CD14-positive monocyte (primary cell): ENCODE results near the gene CACUL1. TPM values are rescaled to one million over a fixed set of nuclear protein-coding genes. Genes with fewer than 3 reads are reported as not detected.

Experiments used
- DNase-seq, 3 donors: peaks; one replicate each; pipeline ENCODE4 v3.0.0-alpha.2; 2011 to 2022
- H2AFZ ChIP-seq: 2 replicates; pipeline ENCODE4 v1.6.0; 2012; ENCODE audit warnings: mild to moderate bottlenecking, low read depth, low read length, inconsistent platforms; ENCODE audit not compliant: insufficient read depth, poor library complexity, severe bottlenecking
- H3K27ac ChIP-seq, 2 donors: 1 replicate in 1 of 2; 2 replicates in 1 of 2; pipeline ENCODE4 v1.5.1; 2012 to 2013; ENCODE audit warnings: low read length in 2 of 2, control low read depth in 1 of 2, inconsistent platforms in 1 of 2, low read depth in 1 of 2, mild to moderate bottlenecking in 1 of 2
- H3K27me3 ChIP-seq, 2 donors: one replicate each; pipeline versions ENCODE4 v1.6.0 to v1.6.1; 2011 to 2013; ENCODE audit warnings: low read length in 2 of 2; ENCODE audit not compliant: control insufficient read depth in 2 of 2, insufficient read depth in 2 of 2
- H3K36me3 ChIP-seq, 2 donors: replicated peaks in 1 of 2; 1 replicate in 1 of 2; 2 replicates in 1 of 2; pipeline versions ENCODE4 v1.5.1 to v1.6.1; 2012 to 2013; ENCODE audit warnings: low read length in 2 of 2, control low read depth in 1 of 2, inconsistent platforms in 1 of 2, mild to moderate bottlenecking in 1 of 2; ENCODE audit not compliant: insufficient read depth in 2 of 2, control insufficient read depth in 1 of 2
- H3K4me1 ChIP-seq, 2 donors: 1 replicate in 1 of 2; 2 replicates in 1 of 2; pipeline versions ENCODE4 v1.5.1 to v1.6.1; 2012 to 2013; ENCODE audit warnings: low read length in 2 of 2, control low read depth in 1 of 2, inconsistent platforms in 1 of 2, mild to moderate bottlenecking in 1 of 2, moderate library complexity in 1 of 2; ENCODE audit not compliant: insufficient read depth in 2 of 2, control insufficient read depth in 1 of 2
- H3K4me2 ChIP-seq: replicated peaks from 2 replicates; pipeline ENCODE3; 2012; ENCODE audit warnings: low read length, moderate library complexity, mild to moderate bottlenecking; ENCODE audit not compliant: poor library complexity, severe bottlenecking; ENCODE audit errors: extremely low read depth
- H3K4me3 ChIP-seq, 3 experiments: fragments of 200-600 bp in 1 of 3; sonication (generic) in 1 of 3; replicated peaks in 1 of 3; 1 replicate in 2 of 3; 2 replicates in 1 of 3; pipeline ENCODE4 v1.5.1; 2011 to 2013; ENCODE audit warnings: low read length in 3 of 3, mild to moderate bottlenecking in 3 of 3, control low read depth in 2 of 3, low read depth in 2 of 3, inconsistent platforms in 1 of 3, moderate library complexity in 1 of 3
- H3K79me2 ChIP-seq: 2 replicates; pipeline ENCODE4 v1.6.0; 2012; ENCODE audit warnings: mild to moderate bottlenecking, control low read depth, inconsistent platforms, low read length, moderate library complexity; ENCODE audit not compliant: insufficient read depth
- H3K9ac ChIP-seq: 2 replicates; pipeline ENCODE4 v1.6.0; 2017; ENCODE audit warnings: low read length, mild to moderate bottlenecking; ENCODE audit not compliant: insufficient read depth, poor library complexity, severe bottlenecking
- H3K9me3 ChIP-seq, 2 donors: replicated peaks in 1 of 2; 1 replicate in 1 of 2; 2 replicates in 1 of 2; pipeline versions ENCODE4 v1.5.1 to v1.6.1; 2012 to 2013; ENCODE audit warnings: low read length in 2 of 2, control low read depth in 1 of 2; ENCODE audit not compliant: control insufficient read depth in 1 of 2, insufficient read depth in 1 of 2
- H4K20me1 ChIP-seq: 2 replicates; pipeline ENCODE4 v1.6.0; 2012; ENCODE audit warnings: mild to moderate bottlenecking, low read length, control low read depth, moderate library complexity; ENCODE audit not compliant: insufficient read depth
- H3K27ac Mint-ChIP-seq, 7 donors: one replicate each; pipeline ENCODE4 v1.8.0; 2020; ENCODE audit warnings: mild to moderate bottlenecking in 7 of 7, mixed read lengths in 7 of 7, moderate library complexity in 6 of 7, inconsistent platforms in 2 of 7
- H3K27me3 Mint-ChIP-seq, 3 donors: one replicate each; pipeline ENCODE4 v1.8.0; 2021 to 2022; ENCODE audit warnings: low read depth in 3 of 3, mild to moderate bottlenecking in 3 of 3, mixed read lengths in 3 of 3, moderate library complexity in 3 of 3, inconsistent platforms in 1 of 3
- H3K36me3 Mint-ChIP-seq, 2 donors: one replicate each; pipeline ENCODE4 v1.8.0; 2020; ENCODE audit warnings: mixed read lengths in 2 of 2, inconsistent platforms in 1 of 2, mild to moderate bottlenecking in 1 of 2
- H3K4me1 Mint-ChIP-seq: one replicate; pipeline ENCODE4 v1.8.0; 2020; ENCODE audit warnings: mild to moderate bottlenecking, mixed read lengths
- H3K4me3 Mint-ChIP-seq, 2 donors: one replicate each; pipeline ENCODE4 v1.8.0; 2020; ENCODE audit warnings: mild to moderate bottlenecking in 2 of 2, mixed read lengths in 2 of 2, moderate library complexity in 1 of 2
- H3K9me3 Mint-ChIP-seq, 7 donors: one replicate each; pipeline ENCODE4 v1.8.0; 2020 to 2022; ENCODE audit warnings: mixed read lengths in 7 of 7, mild to moderate bottlenecking in 6 of 7, moderate library complexity in 6 of 7, inconsistent platforms in 2 of 7
- WGBS: methylation state at CpG from one replicate; pipeline ENCODE4 v1.1.5; 2013; ENCODE audit warnings: missing lambda C conversion rate; ENCODE audit not compliant: insufficient coverage; 5-methylcytosine and 5-hydroxymethylcytosine counted together
- intact Hi-C, 2 donors: fragments of 100-400 bp; cut with micrococcal nuclease; formaldehyde crosslinking; loops; one replicate each; pipeline versions ENCODE4 v1.15.0 to v1.15.1; 2023
- polyA plus RNA-seq, 3 donors: library from polyadenylated mRNA; depleted of rRNA in 1 of 3; unstranded in 2 of 3; stranded (reverse) in 1 of 3; fragments of 300-500 nt in 2 of 3; fragments of >200 nt in 1 of 3; fragmentation: Illumina TruSeq in 2 of 3; gene quantifications; 1 replicate in 2 of 3; 2 replicates in 1 of 3; pipeline ENCODE4 v1.2.3, GENCODE V29; 2012 to 2021
- TF ChIP-seq, protein P1 (sequence below): fragments of 200-600 bp; IDR thresholded peaks from one replicate; pipeline ENCODE4 v1.8.0; 2022; ENCODE audit warnings: antibody characterized with exemption, mild to moderate bottlenecking

The CACUL1 gene
- polyA plus RNA-seq, 3 donors, result 18.1 to 50.8 (median 38.8) TPM

DNA sequence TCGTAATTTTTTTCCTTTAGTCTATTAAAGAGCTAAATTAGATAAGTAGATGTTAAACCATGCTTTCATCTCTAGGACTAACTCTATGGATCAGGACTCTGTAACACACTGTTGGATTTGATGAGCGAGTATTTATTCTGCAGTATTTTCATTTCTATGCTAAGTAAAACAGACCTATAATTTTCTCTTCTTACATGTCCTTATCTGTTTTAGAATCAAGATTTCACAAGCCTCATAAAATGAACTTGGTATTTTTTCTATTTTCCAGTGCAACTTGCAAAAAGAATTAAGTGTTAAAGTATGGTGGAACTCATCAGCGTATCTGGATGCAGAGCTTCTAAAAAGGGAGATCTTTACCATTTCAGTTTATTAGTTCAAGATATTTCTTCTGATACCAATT, 2.4 kb downstream of the CACUL1 start:
- H4K20me1 ChIP-seq, result peaks cover 65% of the 10 kb centered on the region
- H3K36me3 Mint-ChIP-seq, result peaks cover 18 to 21% of the 10 kb centered on the region in 2 donors
- no peak overlapping the region for H3K27ac ChIP-seq
- no peaks in the 10 kb centered on the region for H3K9me3 ChIP-seq
- H3K79me2 ChIP-seq, result peaks cover 75% of the 10 kb centered on the region
- peaks cover 7 to 17% (median 13%) of the 10 kb centered on the region in 3 donors for H3K27me3 Mint-ChIP-seq
- TF ChIP-seq, protein P1, sequence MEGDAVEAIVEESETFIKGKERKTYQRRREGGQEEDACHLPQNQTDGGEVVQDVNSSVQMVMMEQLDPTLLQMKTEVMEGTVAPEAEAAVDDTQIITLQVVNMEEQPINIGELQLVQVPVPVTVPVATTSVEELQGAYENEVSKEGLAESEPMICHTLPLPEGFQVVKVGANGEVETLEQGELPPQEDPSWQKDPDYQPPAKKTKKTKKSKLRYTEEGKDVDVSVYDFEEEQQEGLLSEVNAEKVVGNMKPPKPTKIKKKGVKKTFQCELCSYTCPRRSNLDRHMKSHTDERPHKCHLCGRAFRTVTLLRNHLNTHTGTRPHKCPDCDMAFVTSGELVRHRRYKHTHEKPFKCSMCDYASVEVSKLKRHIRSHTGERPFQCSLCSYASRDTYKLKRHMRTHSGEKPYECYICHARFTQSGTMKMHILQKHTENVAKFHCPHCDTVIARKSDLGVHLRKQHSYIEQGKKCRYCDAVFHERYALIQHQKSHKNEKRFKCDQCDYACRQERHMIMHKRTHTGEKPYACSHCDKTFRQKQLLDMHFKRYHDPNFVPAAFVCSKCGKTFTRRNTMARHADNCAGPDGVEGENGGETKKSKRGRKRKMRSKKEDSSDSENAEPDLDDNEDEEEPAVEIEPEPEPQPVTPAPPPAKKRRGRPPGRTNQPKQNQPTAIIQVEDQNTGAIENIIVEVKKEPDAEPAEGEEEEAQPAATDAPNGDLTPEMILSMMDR, result no peak
- peaks cover 44% of the 10 kb centered on the region for H3K4me1 Mint-ChIP-seq
- peak overlapping the region; percentile 95 for H3K4me2 ChIP-seq
- peaks cover 0 to 10% of the 10 kb centered on the region in 2 donors for H3K36me3 ChIP-seq
- peak overlapping the region in 1 of 2 donors; percentile 99 for H3K4me3 Mint-ChIP-seq
- no CpG with 5 or more reads among the region's 3 CpGs for WGBS
- H3K9me3 Mint-ChIP-seq, result no peaks in the 10 kb centered on the region
- H2AFZ ChIP-seq, result no peak overlapping the region
- DNase-seq, result no peak
- H3K27ac Mint-ChIP-seq, result no peak overlapping the region
- peaks cover 19 to 33% of the 10 kb centered on the region in 2 donors for H3K4me1 ChIP-seq
- peak overlapping the region in 1 of 3 experiments; percentile 89 for H3K4me3 ChIP-seq
- H3K9ac ChIP-seq, result no peak overlapping the region
- intact Hi-C loops, result loop anchor here (5.0 to 10.0 kb wide), 5 partner anchors 40 to 1378 kb away; partner anchors contain the start of genes GRK5 (in 1 of the 2) and PDZD8 (in 1 of the 2)
- H3K27me3 ChIP-seq, result peaks cover 2 to 11% of the 10 kb centered on the region in 2 donors

DNA sequence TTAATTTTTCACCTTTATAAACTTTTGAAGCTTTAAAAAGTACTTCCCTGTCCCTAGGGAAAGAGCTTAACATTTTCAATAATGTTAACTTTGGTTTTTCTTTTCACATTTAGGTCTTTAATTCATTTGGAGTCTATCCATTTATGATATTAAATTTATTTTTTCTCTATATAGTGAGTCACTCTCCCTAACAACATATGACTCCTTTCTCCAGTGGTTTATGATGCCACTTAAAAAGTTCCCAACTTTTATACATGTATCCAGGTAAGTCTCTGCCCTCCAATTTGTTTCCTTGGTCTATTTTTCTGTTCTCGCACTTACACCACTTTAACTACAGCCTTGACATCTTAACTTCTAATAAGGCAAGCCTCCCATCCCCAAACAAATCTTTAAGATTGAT, 3.5 kb downstream of the CACUL1 start:
- H3K27me3 ChIP-seq, result peaks cover 0 to 7% of the 10 kb centered on the region in 2 donors
- H3K36me3 ChIP-seq, result peaks cover 0 to 10% of the 10 kb centered on the region in 2 donors
- H3K79me2 ChIP-seq, result peaks cover 86% of the 10 kb centered on the region
- H2AFZ ChIP-seq, result no peak overlapping the region
- peaks cover 77% of the 10 kb centered on the region for H4K20me1 ChIP-seq
- Mint-ChIP-seq H3K27me3 (peaks cover under 1 to 9% (median 8%) of the 10 kb centered on the region in 3 donors), H3K27ac (no peak overlapping the region), H3K36me3 (peaks cover 19 to 22% of the 10 kb centered on the region in 2 donors), H3K9me3 (no peaks in the 10 kb centered on the region), H3K4me3 (no peak overlapping the region), H3K4me1 (peaks cover 46% of the 10 kb centered on the region)
- no peaks in the 10 kb centered on the region for H3K9me3 ChIP-seq
- no peak overlapping the region for H3K4me2 ChIP-seq
- intact Hi-C loops, result loop anchor here (5.0 to 10.0 kb wide), 5 partner anchors 41 to 1376 kb away; partner anchors contain the start of genes GRK5 (in 1 of the 2) and PDZD8 (in 1 of the 2)
- DNase-seq, result no peak
- no peak overlapping the region for H3K9ac ChIP-seq
- TF ChIP-seq, protein P1, result no peak
- peaks cover 19 to 33% of the 10 kb centered on the region in 2 donors for H3K4me1 ChIP-seq
- H3K27ac ChIP-seq, result no peak overlapping the region
- no peak overlapping the region for H3K4me3 ChIP-seq
- 100% methylated on average over 1 of the region's 1 CpG for WGBS
